A673 (cell line): ENCODE measurements around the gene KLF3.

ENCODE experiments used
- CTCF ChIP-seq: fragments of 300-800, 200-600 bp; sonication (generic); conservative IDR thresholded peaks from 2 replicates; pipeline ENCODE4 v1.5.1; 2017; ENCODE audit warnings: low read depth, mild to moderate bottlenecking, antibody characterized with exemption, low read length, moderate library complexity, mixed read lengths
- EZH2 ChIP-seq: fragments of 200-600 bp; sonication (generic); IDR thresholded peaks from 2 replicates; pipeline ENCODE4 v1.6.1; 2017; ENCODE audit warnings: borderline replicate concordance, low read depth, mild to moderate bottlenecking, mixed read lengths, antibody characterized with exemption, low read length; ENCODE audit not compliant: poor library complexity, severe bottlenecking

- TF ChIP-seq CTCF (no peak), EZH2 (no peak)
Observed at GRCh38 chr4:38692421-38692820, 28.4 kb downstream of the KLF3 start.
